Stimulated activated CD4-positive, alpha-beta T cell treated with anti-CD3 and anti-CD28 coated beads, TNF-alpha, amount 100 ng/mL, for 1 hour (primary cell): ENCODE data around the gene TAF15.
A peak's percentile ranks its signal among the peaks of the same experiment; 100 is the strongest.

Source experiments
- DNase-seq, 3 donors: peaks; one replicate each; pipeline ENCODE4 v3.0.0-alpha.2; 2020; ENCODE audit warnings: low read depth in 3 of 3, low spot score in 1 of 3

TAF15 gene

DNA sequence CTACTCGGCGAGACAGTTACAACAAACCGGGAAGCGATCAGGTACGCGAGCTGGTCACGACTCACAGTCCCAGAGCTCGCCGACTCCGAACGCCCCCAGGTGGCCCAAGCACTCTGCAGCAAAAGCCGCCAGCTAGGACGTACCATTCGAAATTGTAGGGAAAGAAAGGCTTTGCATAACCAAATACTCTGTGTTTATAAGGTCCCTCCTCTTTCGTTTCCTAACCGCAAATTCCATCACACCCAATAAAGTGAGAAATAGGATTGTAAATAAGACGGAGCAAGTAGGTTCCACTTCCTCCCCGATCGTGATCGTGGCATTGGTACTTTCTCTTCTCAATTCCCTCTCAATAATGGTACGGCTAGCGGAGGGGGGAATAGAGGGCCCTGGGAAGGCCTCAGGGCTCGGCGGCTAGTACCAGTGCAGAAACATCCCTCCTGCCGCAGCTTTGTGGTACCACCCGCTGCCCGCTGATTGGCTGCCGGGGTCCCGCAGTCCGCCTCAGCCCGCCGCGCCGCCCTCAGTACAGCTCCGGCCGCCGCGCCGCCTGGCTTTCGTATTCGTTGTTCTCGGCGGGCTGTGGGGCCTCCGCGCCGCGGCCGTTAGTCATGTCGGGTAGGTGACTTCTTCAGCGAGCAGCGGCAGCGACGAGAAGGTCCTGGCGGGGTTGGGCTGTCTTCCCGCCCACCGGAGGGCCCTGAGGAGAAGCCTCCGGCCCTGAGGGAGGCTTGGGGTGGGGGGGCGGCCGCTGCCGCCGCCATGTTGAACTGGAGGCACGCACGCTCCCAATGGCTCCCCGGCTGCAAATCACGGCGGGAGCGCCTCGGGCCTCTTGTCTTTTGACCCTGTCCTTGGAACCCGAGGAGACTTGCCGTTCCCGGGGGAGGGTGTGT, at the start of gene TAF15:
TAF15 (plus strand) TSS at position 523 of the 893 bp plus-strand sequence; CDS start at position 609, 86 bp downstream.
- DNase-seq: peak; percentile 84 to 90 (median 89)

DNA sequence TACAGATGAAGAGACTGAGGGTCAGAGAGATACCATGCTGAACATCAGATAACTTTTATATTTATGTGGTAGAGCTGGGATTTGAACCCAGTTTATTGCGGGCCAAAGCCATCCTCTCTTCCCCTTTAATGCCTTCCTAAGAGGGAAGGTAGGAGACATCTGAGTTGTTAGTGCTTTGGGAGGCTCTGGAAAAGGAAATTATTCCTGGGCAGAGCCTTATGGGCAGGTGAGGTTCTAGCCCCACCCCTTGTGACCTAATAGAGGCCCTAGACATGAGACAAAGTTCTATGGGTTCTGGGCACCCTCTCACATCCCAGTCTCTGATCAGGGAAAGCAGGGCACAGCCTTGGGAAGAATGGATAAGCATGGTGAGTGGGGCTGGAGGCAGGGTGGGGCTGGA, 48.7 kb upstream of the TAF15 start, which contains the start of gene C17orf50:
C17orf50 (plus strand) TSS at position 301 of the 400 bp plus-strand sequence; CDS start at position 356, 55 bp downstream.
- DNase-seq: no peak

DNA sequence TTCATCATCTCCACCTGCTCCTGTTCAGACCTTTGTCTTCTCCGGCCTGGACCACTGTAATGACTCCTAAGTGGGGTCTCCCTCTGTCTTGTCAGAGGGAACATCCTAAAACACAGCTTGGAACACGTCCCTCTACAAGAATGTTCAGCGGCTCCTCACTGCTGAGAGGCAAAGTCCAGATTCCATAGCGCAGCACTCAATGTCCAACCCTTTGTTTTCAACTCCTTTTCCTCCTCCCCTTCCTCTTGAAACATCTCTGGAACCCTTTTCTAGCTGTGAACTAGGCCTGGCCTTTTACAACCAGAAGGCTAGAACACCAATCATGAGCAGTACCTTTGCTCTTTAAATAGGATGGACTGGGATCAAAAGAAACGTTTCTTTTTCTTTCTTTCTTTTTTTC, 47.7 kb upstream of the TAF15 start:
- no peak for DNase-seq

DNA sequence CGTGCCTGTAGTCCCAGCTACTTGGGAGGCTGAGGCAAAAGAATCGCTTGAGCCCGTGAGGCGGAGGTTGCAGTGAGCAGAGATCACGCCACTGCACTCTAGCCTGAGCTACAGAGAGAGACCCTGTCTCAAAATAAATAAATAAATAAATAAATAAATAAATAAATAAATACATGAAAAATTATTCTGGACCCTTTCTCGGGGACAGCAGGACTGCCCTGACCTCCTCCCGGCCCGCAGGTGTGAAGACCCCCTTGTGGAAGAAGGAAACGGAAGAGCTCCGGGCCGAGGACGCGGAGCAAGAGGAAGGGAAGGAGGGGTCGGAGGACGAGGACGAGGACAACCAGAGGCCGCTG, 45.5 kb upstream of the TAF15 start:
- DNase-seq: no peak

DNA sequence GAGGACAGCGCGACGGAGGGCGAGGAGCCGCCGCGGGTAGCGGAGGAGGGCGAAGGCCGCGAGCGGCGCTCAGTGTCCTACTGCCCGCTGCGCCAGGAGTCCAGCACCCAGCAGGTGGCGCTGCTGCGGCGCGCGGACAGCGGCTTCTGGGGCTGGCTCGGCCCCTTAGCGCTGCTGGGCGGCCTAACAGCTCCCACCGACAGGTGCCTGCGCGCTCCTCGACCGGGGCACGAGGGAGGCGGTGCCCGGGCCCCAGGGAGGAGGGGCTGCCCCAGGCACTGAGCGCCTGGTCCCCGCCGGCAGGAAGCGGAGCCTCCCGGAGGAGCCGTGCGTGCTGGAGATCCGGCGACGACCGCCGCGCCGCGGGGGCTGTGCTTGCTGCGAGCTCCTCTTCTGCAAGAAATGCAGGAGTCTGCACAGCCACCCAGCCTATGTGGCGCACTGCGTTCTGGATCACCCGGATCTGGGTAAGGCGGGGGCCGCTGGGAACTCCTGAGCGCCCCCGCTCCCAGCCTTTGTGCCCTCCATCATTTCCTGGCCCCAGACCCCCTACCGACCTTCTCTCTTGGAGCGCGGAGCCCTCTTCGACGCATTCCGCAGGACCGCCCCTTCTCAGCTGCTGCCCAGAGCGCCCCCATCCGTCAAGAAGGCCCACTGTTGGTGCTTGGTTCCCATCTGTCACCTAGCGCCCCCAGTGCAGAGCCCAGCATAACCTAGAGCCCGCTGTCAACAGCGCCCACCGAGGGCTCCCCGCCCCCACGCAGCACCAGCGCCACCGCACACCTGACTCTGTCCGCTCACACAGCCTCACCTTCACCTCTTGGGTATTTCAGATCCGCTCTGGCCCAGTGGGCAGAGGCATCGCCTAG, 44.9 kb upstream of the TAF15 start:
- peak; percentile 67 to 80 (median 71) for DNase-seq

DNA sequence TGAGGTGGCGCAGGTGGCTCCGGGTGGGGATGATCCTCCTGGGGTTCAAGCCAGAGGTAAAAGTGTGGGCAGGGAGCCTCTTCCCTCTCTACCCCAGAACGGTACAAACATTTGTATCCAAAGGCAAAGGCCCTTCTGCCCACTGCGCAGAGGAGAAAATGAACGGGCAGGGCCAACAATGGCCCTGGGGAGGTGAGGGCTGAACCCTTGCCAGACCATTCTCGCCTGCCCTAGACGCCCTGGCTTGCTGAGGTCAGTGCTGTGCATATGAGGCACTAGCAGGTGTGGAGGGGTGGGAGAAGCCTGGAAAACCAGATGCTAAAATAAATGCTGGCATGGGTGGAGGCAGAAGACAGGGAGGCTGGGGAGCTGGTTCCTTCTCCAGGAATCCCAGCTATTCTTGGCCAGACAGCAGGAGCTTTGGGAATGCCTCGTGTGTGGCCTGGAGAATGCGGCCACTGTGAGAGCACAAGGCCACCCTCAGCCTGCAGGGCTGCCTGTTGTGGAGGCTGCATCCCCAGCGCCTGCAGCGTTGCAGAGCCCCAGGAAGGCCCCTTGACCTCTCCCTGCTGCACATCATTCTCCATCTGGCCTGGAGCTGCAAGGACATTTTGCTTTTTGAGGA, 44.1 kb upstream of the TAF15 start:
- no peak for DNase-seq

DNA sequence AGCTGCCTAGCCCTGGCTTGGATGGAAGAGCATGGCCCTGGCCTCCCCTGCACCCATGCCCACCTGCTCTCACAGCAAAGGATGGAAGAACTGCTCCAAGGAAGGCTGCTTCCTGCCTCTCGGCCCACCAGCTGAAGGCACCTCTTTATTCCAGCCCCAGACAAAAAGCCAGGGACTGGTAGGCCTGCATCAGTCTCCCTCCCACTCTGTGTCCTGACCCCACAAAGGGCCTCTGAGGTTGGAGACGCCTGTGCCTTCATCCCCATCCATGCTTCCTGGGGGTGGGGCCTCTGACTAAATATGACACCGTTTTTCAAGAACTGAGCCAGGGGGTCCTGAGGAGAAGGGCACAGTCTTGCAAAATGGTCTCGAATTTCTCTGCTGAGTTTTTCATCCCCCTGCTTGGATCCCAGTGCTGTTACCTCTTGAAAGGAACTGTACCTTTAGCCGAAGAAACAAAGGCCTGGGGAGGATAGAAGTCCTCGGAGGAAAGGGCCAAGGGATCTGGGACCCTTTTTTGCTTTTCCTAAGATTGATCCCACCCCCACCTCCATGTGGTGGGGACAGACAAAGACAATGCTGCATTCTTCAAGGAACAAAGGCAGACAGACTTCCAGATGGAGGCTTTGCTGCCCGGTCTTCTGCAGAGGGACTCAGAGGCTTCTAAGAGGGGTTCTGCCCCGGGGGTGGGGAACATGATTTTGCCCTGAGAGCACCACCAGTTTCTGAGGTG, 43.4 kb upstream of the TAF15 start:
- DNase-seq: no peak

DNA sequence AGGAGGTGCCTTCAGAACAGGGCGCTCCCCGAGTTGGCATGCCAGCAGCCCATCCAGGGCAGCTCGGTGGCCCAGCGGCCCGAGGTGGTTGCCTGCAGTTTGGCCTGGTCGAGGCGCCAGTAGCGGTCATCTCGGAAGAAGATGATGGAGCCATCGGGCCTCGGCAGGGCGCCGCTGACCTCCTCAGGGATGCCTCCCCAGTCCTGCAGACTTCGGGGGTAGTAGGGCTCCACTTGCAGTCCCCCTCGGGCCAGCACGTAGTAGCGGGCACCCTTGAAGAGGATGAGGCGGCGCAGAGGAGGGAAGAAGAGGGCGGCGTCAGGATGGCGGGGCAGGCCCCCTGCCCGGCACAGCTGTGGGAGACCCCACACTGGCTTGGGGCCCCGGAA, 42.8 kb upstream of the TAF15 start:
- DNase-seq: no peak

DNA sequence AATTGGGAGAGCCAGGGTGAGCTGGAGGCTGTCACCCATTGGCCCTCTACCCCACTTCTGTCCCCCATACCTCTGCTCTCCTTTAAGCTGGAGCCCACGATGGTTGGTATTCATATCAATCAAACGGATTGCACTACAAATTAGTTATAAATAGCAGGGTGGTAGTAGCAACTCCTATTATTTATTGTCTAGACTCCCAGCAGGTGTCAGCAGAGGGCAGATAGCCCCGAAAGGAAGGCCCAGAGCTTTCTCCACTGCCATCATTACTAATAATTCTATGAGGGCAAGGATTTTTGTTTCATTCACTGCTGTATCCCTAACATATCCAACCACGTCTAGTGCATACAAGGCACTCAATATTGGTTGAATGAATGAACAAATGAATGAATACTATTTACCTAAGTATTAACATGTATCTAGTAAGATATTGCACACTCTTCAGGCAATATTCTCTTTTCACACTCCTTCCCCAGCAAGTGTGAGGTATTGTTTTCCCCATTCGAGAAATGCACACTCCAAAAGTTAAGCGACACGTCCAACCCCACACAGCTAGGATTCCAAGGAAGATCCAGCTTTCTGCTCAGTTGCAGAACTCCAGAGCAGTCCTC, 42.3 kb upstream of the TAF15 start:
- DNase-seq: no peak

DNA sequence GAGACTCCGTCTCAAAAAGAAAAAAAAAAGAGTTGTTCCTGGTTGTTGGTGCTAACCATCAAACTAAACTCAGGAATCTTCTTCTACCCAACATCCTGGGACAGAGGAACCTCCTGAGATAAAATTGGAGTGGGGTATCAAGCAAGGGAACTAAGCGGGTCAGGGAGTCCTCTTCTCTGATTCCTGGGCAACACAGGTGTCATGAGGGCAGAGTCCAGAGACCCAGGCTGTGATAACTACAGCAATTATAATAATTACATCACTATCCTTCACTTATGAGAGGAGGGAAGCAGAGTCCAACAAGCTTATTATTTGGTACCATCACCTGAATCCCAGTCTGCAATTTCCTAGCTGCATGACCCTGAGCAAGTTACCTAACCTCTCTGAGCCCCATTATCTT, 40.5 kb upstream of the TAF15 start:
- DNase-seq: no peak

DNA sequence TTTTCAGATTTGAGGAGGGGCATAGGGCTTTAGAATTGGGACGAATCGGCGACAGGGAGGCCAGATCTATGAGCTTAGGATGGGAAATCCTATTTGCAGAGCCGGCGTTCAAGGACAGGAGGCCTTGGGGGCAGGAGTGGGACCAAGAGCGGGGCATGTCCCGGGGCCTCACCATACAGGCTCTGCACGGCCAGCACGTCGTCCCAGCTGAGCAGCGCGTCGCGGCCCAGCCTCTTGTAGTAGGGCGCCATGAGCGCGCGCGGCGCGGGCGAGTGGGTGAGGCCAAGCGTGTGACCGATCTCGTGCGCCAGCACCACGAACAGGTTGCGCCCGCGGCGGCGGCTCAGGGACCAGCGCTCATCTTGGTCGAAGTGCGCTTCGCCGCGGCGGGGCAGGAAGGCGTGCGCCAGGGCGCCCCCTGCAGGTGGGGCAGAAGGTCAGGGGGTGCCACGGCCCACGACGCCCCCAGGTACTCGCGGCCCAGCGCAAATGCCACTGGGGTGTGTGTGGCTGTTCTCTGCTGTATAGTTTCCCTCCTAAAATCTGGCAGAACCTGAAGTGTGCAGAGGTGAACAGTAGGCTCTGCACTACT, 39.3 kb upstream of the TAF15 start:
- DNase-seq: no peak

DNA sequence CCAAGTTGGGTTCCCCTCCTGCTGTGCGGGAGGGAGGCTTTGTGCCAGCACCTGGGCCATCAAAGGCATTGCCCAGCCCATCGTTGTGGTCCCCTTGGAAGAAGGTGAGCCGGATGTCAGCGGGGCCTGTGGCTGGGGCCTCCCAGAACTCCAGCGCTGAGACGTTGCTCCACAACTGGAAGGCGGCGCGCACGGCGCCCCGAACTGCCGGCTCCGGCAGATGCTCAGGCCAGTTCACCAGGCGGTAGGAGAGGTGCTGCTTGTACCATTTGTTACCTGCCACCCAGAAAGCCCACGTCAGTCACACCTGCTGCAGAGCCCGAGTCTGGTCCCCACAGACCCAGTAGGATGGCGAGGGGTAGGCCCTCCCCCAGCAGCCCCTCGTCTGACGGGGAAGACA, 36.2 kb upstream of the TAF15 start:
- no peak for DNase-seq

DNA sequence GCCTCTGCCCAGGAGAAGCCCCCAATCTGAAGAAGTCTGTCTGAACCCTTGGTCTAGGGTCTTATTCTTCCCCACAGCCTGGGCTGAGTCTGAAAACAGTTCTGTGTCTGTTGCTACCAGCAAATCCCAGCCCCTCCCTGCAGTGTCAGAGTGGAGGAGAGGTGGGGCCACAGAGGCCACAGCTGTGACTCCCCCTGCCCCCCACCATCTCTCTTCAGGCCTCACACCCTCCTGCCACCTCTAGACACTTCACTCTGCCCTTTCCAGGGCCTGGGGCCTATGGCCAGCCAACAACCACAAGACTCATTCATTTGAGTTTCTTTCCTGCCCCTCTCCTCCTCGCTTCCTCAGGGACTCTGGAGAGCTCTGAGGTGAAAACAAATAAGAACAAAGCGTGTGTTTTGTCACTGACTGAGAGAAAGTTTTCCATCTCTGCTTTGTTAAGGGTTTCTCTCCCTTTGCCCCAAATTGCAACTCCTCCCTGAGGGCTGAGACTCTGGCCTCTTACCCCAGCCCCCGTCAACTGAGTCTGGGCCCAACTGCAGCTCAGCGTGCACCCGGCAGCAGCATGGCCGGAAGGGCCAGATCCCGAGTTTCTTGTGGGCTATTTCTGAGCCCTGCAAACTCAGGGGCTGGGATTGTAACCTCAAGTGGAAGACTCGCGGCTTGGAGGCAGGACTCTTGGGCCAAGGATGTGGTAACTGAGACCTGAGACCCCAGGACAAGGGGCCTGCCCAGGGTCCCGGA, 35.4 kb upstream of the TAF15 start:
- DNase-seq: no peak

DNA sequence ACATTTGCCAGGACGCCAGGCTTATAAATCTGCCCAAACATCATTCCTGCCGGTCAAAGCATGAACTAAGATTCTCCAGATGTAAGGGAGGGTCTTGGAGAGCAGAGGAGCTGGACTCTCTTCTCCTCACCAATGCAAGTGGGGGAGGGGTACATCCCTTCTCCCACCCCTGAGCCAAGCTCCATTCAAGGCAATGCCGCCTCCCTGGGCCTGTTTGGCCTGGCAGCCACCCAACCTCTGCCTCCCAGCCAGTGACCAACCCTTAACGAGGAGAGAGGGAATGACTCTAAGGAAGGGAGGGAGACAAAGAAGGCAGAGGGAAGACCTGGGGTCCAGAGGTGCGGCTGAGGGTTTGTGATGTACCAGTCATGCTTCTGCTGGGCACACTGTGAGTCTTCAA, 34.8 kb upstream of the TAF15 start:
- DNase-seq: no peak

DNA sequence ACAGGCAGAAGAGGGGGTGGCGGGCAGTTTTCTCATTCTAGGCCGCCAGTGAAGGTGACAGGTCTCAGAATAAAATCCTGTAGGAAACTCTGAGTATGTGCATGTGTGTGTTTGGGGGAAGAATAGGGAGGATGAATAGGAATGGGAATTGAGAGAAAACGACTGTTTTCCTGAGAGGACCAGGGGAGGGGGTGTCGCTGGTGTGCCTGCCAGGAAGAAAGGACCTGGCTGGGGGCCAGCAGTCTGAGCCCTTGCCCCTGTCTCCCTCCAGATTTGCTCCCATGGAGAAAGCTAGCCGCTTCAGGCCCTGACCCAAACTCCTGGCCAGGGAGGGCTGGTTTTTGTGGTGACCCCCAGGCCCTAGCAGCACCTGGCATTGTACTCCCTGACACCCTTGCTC, 34.2 kb upstream of the TAF15 start:
- no peak for DNase-seq

DNA sequence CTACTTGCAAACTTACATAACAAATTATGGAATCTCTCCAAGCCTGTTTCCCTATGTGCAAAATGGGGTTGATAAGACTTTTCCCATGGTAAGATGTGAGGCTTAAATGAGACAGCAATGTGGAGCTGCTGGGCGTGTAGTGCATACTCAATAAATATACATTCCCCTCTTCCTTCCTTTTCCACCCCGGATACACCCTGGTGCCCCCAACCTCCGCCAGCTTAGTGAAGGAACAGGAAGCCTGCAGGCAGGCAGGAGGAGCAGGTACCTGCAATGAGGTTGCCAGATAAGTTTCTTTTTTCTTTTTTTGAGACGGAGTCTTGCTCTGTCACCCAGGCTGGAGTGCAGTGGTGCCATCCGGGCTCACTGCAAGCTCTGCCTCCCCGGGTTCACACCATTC, 33.7 kb upstream of the TAF15 start:
- no peak for DNase-seq

DNA sequence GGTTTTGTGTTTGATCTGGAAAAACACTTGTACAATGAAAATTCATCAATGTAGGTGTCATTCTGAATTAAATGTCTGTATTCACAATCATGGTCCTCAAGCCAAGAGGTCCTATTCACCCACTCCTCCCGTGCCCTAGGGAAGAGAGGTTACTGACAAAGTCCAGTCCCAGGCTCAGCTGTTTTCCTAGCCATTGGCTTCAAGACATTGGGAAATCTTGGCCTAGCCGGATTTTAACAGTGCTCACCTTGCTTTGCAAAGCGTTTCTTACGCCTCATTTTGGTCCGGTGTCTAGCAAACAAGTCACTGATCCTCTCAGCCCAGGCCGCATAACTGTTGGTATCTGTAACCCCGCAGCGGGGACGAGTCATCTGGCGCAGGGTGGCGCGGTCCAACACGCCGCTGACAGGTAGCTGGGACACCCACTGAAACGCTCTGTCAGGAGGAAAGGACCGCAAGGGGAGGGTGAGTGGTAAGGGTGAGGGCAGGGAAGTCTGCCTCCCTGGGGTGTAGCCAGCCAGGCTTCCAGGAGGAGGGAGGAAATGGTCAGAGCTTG, 30.6 kb upstream of the TAF15 start:
- no peak for DNase-seq

DNA sequence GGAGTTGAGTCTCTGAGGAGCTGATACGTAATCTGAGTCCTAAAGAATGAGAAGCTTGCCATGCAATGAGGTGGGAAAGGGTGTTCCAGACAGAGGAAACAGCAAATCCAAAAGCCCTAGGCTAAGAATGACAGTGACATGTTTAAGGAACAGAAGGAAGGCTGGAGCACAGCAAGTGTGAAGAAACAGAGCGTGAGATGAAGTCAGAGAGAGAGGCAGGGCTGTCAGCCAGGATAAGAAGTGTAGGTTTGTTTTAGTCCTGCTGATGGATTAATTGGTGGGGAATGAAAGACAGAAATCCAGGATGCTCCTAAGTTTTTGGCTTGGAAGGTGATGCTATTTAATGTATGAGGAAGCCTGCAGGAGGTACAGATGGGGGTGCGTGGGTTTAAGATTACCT, 28.3 kb upstream of the TAF15 start:
- no peak for DNase-seq

DNA sequence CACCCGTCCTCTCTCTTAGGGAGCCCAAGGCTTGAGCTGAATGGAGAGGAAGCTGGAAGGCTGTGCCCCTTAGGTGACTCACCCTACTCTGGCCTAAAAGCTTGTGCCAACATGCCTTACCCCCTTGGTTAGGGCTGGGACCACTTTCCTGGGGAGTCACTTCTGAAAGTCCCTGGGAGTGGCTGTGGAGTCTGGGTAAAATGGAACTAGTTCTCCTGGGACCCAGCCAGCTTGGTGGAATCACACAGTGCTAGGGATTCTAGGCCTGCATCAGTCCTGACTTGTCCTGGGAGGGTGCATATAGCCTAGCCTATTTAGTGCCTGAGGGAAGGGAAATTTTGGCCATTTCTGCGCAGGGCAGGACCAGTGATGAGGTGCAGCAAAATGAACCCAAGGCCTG, 24.4 kb upstream of the TAF15 start:
- DNase-seq: no peak
